LoVo (cell line): ENCODE data around the gene SEPTIN10.
"Not testable (repeated sequence)": the region's sequence is repeated elsewhere in the genome, so short reads cannot be mapped to it uniquely, and the experiment has no call there.

ENCODE experiments used
- DNase-seq: peaks from one replicate; pipeline ENCODE4 v3.0.0-alpha.2; 2016; ENCODE audit warnings: low spot score

The SEPTIN10 gene

GRCh38 chr2:109545828-109546713, 67.7 kb downstream of the SEPTIN10 start:
- DNase-seq: peak; percentile 18

- no peak for DNase-seq
Observed at GRCh38 chr2:109542384-109542783, 71.4 kb downstream of the SEPTIN10 start.

- DNase-seq: no peak
Observed at GRCh38 chr2:109538546-109538945, 75.2 kb downstream of the SEPTIN10 start.

DNA sequence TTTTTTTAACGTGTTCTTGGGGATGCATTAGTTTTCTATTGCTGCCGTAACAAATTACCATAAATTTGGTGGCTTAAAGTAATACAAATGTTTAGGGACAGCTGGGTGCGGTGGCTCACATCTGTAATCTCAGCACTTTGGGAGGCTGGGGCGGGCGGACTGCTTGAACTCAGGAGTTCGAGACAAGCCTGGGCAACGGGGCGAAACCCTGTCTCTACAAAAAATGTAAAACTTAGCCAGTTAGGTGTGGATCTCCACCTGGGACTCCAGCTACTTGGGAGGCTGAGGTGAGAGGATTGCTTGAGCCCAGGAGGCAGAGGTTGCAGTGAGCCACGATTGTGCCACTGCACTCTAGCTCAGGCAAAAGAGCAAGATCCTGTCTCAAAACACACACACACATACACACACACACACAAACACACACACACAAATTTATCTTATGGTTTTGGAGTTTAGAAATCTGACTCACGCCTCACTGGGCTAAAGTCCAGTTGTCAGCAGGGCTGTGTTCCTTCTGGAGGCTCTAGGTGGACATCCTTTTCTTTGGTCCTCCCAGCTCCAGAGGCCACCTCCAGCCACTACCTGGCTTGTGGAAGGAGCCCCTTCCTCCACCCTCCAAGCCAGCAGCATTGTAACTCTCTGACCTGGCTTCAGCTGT, 76.1 kb downstream of the SEPTIN10 start:
- DNase-seq: no peak

- DNase-seq: not testable (repeated sequence)
Observed at GRCh38 chr2:109536556-109536955, 77.2 kb downstream of the SEPTIN10 start.

GRCh38 chr2:109535217-109535946, 78.4 kb downstream of the SEPTIN10 start:
- no peak for DNase-seq

- no peak for DNase-seq
Observed at GRCh38 chr2:109533823-109534222, 79.9 kb downstream of the SEPTIN10 start.

DNA sequence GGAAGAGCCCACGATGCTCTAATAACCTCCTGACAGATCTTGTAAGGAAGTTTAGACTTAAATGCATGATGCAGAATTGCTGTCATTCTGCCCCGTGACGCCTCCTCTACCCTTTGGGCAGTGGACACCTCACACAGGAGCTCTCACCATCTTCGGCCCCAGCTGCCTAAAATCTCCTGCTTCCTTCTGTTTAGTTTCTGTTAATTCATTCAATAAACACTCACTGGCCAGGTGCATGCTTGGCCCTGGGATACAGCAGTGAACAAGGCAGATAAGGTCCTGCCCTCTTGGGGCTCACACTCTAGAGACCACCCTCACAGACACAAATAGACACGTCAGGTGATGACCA, 81.1 kb downstream of the SEPTIN10 start:
- no peak for DNase-seq

DNA sequence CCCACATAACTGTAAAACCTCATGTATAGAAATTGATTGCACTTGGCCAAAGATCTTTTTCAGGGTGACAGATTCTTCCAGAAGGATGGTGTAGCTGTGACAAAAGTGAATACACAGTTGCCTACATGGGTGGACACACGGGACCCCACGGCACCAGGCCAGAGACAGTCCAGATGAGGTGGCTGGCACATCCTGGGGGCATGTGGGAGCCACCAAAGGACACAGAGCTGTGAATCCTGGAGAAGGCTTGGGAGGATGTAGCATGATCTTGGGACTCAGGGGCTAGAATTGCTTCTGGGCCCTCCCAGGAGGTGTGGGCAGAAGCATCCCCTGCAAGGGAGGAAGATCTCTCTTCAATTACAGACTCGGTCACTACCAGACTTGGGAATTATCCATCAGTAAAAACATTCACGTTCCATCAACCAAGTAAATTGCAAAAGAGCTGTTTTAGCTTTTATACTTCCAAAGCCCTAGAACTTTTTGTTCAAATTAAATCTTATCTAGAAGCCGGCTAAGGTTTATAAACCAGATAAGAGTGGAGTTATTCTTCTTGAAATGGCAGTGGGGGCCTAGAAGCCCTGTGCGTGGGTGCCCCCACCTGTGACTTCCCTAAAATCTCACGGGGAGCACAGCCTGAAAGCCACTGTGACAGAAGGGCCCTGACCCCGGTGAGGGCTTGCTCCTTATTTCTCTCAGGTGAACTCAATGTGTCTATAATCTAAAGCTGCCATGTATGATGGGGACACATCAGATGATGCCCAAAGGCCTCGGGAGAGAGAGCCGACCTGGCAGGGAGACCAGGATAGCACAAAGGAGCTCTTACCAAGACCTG, 81.7 kb downstream of the SEPTIN10 start:
- no peak for DNase-seq

DNA sequence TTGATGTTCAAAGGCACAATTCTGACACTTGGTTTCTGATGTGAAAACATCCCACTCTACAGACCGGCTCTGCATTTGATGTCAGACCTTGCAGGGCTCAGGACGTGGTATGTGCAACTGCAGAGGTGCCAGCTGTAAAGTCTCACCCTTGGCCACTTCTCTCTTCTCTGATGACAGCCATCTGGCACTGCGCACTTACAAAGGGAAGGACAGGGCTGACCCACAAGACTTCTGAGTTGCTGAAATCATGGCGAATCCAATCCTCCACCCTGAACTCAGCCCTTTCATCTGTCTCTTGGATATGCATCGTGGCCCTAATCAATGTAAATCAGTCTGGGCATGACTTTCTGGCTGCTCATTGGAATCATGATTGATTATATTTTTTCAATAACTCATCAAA, 82.5 kb downstream of the SEPTIN10 start:
- no peak for DNase-seq

- DNase-seq: no peak
Observed at GRCh38 chr2:109530712-109531111, 83.1 kb downstream of the SEPTIN10 start.

DNA sequence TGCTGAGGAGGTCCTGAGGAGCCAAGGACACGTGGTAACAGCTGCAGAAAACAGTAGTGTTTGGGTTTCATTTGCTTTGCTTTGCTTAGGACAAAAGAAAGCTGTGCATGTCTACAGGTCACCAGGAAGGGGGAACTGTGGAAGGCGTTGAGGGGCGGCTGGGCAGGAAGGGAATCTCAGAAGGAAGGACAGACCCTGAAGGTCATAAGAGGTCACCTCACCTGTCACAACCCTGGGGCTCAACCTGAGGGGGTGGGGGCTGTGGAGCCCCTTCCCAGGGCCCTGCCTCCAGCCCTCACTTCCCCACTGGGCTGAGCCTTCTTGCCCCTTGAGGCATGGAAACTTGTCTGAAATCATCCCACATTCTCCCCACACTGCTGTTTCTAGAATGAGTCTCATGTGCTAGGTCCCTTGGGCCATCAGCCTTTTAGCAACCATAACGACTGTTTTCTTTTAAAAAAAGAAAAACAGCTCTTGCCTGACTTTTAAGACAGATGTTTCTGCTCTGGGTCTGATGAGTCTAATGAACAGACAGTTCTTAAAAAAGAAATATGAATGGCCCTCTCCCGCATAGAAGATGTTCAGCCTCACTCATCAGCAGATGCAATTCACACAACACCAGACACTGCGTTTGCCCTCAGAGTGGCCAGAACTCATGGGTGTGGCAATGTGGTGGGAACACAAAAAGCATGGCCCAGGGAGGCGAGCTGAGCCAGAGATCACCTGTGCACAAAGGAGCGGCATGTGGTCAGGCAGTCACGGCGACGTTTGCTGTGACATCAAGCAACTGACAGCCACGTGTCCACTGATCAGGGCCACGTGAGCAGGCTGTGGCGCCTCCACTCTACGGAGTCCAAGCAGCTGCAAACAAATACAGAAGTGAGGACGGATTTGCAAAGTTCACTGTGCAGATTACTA, 84.0 kb downstream of the SEPTIN10 start:
- DNase-seq: no peak

DNA sequence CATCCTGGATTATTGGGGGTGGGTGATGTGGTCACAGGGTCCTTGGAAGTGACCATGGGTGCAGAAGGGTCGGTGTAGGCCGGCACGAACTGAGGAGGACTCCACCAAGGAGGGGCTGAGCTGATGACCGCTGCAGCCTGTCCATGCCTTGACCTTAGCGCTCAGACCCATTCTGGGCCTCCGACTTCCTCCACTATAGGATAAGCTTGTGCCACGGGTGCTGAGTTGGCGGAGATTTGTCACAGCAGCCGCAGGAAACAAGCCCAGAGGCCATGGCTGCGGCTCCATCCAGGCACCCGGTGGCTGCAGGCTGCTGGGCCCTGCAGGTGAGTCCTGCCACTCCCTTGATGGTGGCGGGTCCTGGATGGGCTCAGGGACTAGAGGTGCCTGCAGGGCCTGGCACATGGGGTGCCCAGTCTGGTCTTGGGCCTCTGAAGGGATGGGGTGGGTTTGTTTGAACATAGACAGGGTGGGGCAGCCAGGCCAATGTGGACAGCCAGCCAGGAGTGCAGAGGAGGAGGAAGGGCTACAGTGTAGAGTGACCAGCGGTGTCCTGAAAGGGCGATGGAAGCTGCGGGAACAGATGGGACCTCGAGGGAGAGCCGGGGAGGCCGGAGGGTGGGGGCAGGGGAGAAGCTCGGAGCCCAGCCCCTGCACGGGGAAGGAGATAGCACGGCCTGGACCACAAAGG, 84.8 kb downstream of the SEPTIN10 start:
- DNase-seq: no peak

DNA sequence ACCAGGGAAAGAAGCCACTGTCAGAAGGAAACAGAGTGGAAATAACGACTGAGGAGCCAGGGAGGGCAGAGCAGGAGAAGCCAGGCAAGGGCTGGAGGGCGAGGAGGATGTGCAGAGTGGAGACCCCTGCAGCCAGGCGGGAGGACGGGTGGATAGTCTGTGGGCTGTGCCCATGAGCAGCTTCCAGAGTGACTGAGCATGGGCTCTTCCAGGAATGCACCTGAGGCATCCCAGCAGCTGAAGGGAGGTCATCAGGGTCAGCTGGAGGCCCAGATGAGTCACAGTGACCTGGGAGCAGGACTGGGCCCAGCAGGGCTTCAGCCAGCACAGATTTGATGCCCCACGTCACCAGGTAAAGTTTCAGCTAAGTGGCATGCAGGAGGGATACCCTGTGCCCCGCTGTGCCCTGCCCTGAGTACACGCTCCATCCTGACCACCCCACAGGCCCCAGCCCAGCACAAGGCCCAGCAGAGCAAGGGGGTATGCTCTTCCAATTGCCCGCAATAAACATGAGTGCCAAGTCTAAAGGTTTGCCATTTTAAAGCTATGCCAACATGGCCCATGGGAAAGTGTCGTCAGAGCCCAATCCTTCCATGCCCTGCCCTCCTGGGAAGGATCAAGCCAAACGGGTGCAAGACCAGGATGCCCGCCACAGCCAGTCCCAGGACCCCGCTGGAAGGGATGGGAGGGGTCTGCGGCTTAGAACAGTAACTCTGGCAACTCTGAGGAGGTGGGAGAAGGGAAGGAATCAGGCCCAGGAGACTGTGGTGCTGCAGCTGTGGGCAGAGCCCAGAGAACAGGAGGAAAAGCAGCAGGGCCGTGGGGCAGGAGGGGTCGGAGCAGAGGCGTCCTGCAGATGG, 85.7 kb downstream of the SEPTIN10 start:
- no peak for DNase-seq

DNA sequence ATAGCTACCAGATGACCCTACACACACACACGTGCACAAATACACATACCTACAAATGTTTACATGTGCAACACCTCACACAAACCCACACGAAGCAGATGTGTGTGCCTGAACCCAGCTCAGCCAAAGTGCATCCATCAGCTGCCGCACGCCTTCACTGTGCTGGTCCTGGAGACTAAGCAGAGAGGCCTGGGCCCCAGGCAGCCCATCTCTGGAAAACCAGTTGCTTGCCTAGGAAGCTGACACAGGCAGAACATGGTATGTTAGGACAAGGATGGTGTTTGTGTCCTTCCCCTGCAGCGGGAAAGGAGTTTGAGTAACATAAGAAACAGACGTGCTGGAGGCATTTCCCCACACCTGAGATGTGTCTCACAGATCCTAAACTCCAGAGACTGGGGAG, 86.7 kb downstream of the SEPTIN10 start:
- no peak for DNase-seq

- DNase-seq: no peak
Observed at GRCh38 chr2:109526442-109526970, 87.3 kb downstream of the SEPTIN10 start.

GRCh38 chr2:109525836-109526235, 87.9 kb downstream of the SEPTIN10 start:
- no peak for DNase-seq

- DNase-seq: no peak
Observed at GRCh38 chr2:109523536-109524361, 90.0 kb downstream of the SEPTIN10 start.
